ENCODE measurements around the gene MIDN. TPM values are rescaled to one million over a fixed set of nuclear protein-coding genes. Genes with fewer than 3 reads are reported as not detected.
"Not testable (repeated sequence)": the region's sequence is repeated elsewhere in the genome, so short reads cannot be mapped to it uniquely, and the experiment has no call there.

MIDN gene
- total RNA-seq, 1 donor from 2014 or later: 15.8 TPM

GRCh38 chr19:1206864-1207450 lies 41.4 kb upstream of the MIDN start:
- no peaks in the 10 kb centered on the region for H3K27me3 ChIP-seq (ENCODE audit: control insufficient read depth, insufficient read depth, low read length)
- peak overlapping the region; percentile 69 for H3K4me3 ChIP-seq (ENCODE audit: low read depth, low read length)
- no peak for FAIRE-seq
- H3K36me3 ChIP-seq (ENCODE audit: control insufficient read depth, insufficient read depth, low read length): peaks cover 4% of the 10 kb centered on the region
- no peak for TF ChIP-seq CTCF (IDR thresholded peaks at IDR 0.05; ENCODE audit: insufficient read depth, low read length, severe bottlenecking)
- DNase-seq (ENCODE audit: low read depth): peak; percentile 29

GRCh38 chr19:1208830-1209229 lies 39.6 kb upstream of the MIDN start:
- FAIRE-seq: peak; percentile 86
- not testable (repeated sequence) for H3K36me3 ChIP-seq (ENCODE audit: control insufficient read depth, insufficient read depth, low read length); H3K4me3 ChIP-seq (ENCODE audit: low read depth, low read length)

GRCh38 chr19:1210227-1210538 lies 38.2 kb upstream of the MIDN start:
- DNase-seq (ENCODE audit: low read depth) (no peak), FAIRE-seq (no peak)
- no peak for TF ChIP-seq CTCF (IDR thresholded peaks at IDR 0.05; ENCODE audit: insufficient read depth, low read length, severe bottlenecking)
- H3K36me3 ChIP-seq (ENCODE audit: control insufficient read depth, insufficient read depth, low read length): peaks cover 8% of the 10 kb centered on the region
- H3K27me3 ChIP-seq (ENCODE audit: control insufficient read depth, insufficient read depth, low read length): no peaks in the 10 kb centered on the region
- no peak overlapping the region for H3K4me3 ChIP-seq (ENCODE audit: low read depth, low read length)

More at GRCh38 chr19:1208830-1209229, 39.6 kb upstream of the MIDN start:
- not testable (repeated sequence) for H3K27me3 ChIP-seq (ENCODE audit: control insufficient read depth, insufficient read depth, low read length)
- DNase-seq (ENCODE audit: low read depth): peak; percentile 91

- Histone ChIP-seq H3K36me3 (ENCODE audit: control insufficient read depth, insufficient read depth, low read length) (peaks cover 8% of the 10 kb centered on the region), H3K4me3 (ENCODE audit: low read depth, low read length) (no peak overlapping the region), H3K27me3 (ENCODE audit: control insufficient read depth, insufficient read depth, low read length) (no peaks in the 10 kb centered on the region)
- DNase-seq (ENCODE audit: low read depth) (no peak), FAIRE-seq (no peak)
- TF ChIP-seq CTCF (IDR thresholded peaks at IDR 0.05; ENCODE audit: insufficient read depth, low read length, severe bottlenecking): no peak
Measured at GRCh38 chr19:1211494-1212234, 36.7 kb upstream of the MIDN start.

GRCh38 chr19:1213391-1214286 lies 34.7 kb upstream of the MIDN start:
- no peaks in the 10 kb centered on the region for H3K27me3 ChIP-seq (ENCODE audit: control insufficient read depth, insufficient read depth, low read length)
- peaks cover 9% of the 10 kb centered on the region for H3K36me3 ChIP-seq (ENCODE audit: control insufficient read depth, insufficient read depth, low read length)
- H3K4me3 ChIP-seq (ENCODE audit: low read depth, low read length): no peak overlapping the region
- FAIRE-seq: no peak
- no peak for TF ChIP-seq CTCF (IDR thresholded peaks at IDR 0.05; ENCODE audit: insufficient read depth, low read length, severe bottlenecking)
- peak; percentile 96 for DNase-seq (ENCODE audit: low read depth)

GRCh38 chr19:1214299-1214861 lies 34.0 kb upstream of the MIDN start:
- Histone ChIP-seq H3K36me3 (ENCODE audit: control insufficient read depth, insufficient read depth, low read length) (peaks cover 9% of the 10 kb centered on the region), H3K27me3 (ENCODE audit: control insufficient read depth, insufficient read depth, low read length) (no peaks in the 10 kb centered on the region), H3K4me3 (ENCODE audit: low read depth, low read length) (no peak overlapping the region)
- DNase-seq (ENCODE audit: low read depth) (no peak), FAIRE-seq (no peak)
- no peak for TF ChIP-seq CTCF (IDR thresholded peaks at IDR 0.05; ENCODE audit: insufficient read depth, low read length, severe bottlenecking)

Measured in bronchial epithelial cell (primary cell).